Panc1 (cell line): Measurements from ENCODE around the gene IGFBP7. TPM values are rescaled to one million over a fixed set of nuclear protein-coding genes. Genes with fewer than 3 reads are reported as not detected.

Source experiments
- ATAC-seq: fragments of 200-7000 bp; cut with Tn5 transposase; 2 replicates; pipeline ENCODE4 v1.9.1; 2020; ENCODE audit warnings: mild to moderate bottlenecking, moderate library complexity
- BruUV-seq: library from RNA; stranded (reverse); fragments of 400-500 nt; replicated peaks from 2 replicates; lab custom pipeline; 2021; lab: Mats Ljungman, UMichigan
- CTCF ChIA-PET: fragments of 300-600 bp; sonication (Branson Sonifier 250); formaldehyde crosslinking; loops from one replicate; lab custom pipeline; 2022; ENCODE audit warnings: antibody characterized with exemption; lab: Charles Lee
- POLR2A ChIA-PET: fragments of 300-600 bp; sonication (Branson Sonifier 250); formaldehyde crosslinking; loops from one replicate; lab custom pipeline; 2022; ENCODE audit warnings: antibody characterized with exemption; lab: Charles Lee
- DNase-seq: peaks from one replicate; pipeline ENCODE4 v3.0.0-alpha.2; 2010; ENCODE audit warnings: low read depth, low spot score
- H3K27ac ChIP-seq: 2 replicates; pipeline ENCODE4 v1.5.1; 2011; ENCODE audit warnings: mild to moderate bottlenecking, low read length, inconsistent platforms
- H3K27me3 ChIP-seq: fragments of 200-500 bp; sonication (Bioruptor generic); 2 replicates; pipeline ENCODE4 v1.6.0; 2014; ENCODE audit warnings: low read length, inconsistent platforms; ENCODE audit not compliant: control insufficient read depth, insufficient read depth
- H3K36me3 ChIP-seq: fragments of 200-500 bp; sonication (Bioruptor generic); 2 replicates; pipeline ENCODE4 v1.5.1; 2014; ENCODE audit warnings: inconsistent platforms, mild to moderate bottlenecking, low read length, moderate library complexity; ENCODE audit not compliant: control insufficient read depth, insufficient read depth
- H3K4me1 ChIP-seq: 2 replicates; pipeline ENCODE4 v1.5.1; 2011; ENCODE audit warnings: inconsistent platforms, mild to moderate bottlenecking, low read length, moderate library complexity; ENCODE audit not compliant: control insufficient read depth, insufficient read depth
- H3K4me3 ChIP-seq, 2 experiments: 2 replicates each; pipeline ENCODE4 v1.5.1; 2011 to 2012; ENCODE audit warnings: low read depth in 2 of 2, low read length in 2 of 2, mild to moderate bottlenecking in 2 of 2, inconsistent platforms in 1 of 2, moderate library complexity in 1 of 2
- H3K9me3 ChIP-seq: fragments of 200-500 bp; sonication (Bioruptor generic); 2 replicates; pipeline ENCODE4 v1.5.1; 2014; ENCODE audit warnings: low read depth, mild to moderate bottlenecking, inconsistent platforms, low read length, moderate library complexity; ENCODE audit not compliant: control insufficient read depth, insufficient read depth
- POLR2AphosphoS5 ChIP-seq: IDR thresholded peaks from 2 replicates; pipeline ENCODE4 v1.6.1; 2012; ENCODE audit warnings: mild to moderate bottlenecking, low read depth, low read length, moderate library complexity
- SIN3A ChIP-seq: IDR thresholded peaks from 2 replicates; pipeline ENCODE4 v1.6.1; 2012; ENCODE audit warnings: low read depth, mild to moderate bottlenecking, low read length, moderate library complexity, borderline replicate concordance; ENCODE audit not compliant: insufficient read depth
- TCF7L2 ChIP-seq: IDR thresholded peaks from 2 replicates; pipeline ENCODE4 v1.6.1; 2011; ENCODE audit warnings: mild to moderate bottlenecking, low read depth, low read length, inconsistent platforms
- in situ Hi-C: cut with HindIII; loops from 2 replicates; pipeline ENCODE4 v1.10.0; 2016; ENCODE audit warnings: low sequenced_read_pairs, low pct_unique_long_range_greater_than_20kb
- intact Hi-C: fragments of 100-400 bp; cut with micrococcal nuclease; formaldehyde crosslinking; loops from one replicate; pipeline ENCODE4 v1.10.0; 2022; ENCODE audit not compliant: unreplicated experiment
- total RNA-seq: library from RNA; stranded (reverse); gene quantifications from one replicate; pipeline ENCODE4 v1.2.1, GENCODE V29; 2021; ENCODE audit not compliant: unreplicated experiment
- TF ChIP-seq, protein P1 (sequence below), 2 experiments: IDR thresholded peaks; 2 replicates each; pipeline ENCODE4 v1.6.1; 2011 to 2012; ENCODE audit warnings: low read depth in 2 of 2, control low read depth in 1 of 2, low read length in 1 of 2, mild to moderate bottlenecking in 1 of 2, moderate library complexity in 1 of 2; ENCODE audit not compliant: insufficient read depth in 1 of 2
- TF ChIP-seq, protein P2 (sequence below): fragments of 450-650 bp; IDR thresholded peaks from 2 replicates; pipeline ENCODE4 v1.5.1; 2017; ENCODE audit warnings: mild to moderate bottlenecking

The IGFBP7 gene
- total RNA-seq, 1 experiment from 2014 or later: 9.5 TPM

DNA sequence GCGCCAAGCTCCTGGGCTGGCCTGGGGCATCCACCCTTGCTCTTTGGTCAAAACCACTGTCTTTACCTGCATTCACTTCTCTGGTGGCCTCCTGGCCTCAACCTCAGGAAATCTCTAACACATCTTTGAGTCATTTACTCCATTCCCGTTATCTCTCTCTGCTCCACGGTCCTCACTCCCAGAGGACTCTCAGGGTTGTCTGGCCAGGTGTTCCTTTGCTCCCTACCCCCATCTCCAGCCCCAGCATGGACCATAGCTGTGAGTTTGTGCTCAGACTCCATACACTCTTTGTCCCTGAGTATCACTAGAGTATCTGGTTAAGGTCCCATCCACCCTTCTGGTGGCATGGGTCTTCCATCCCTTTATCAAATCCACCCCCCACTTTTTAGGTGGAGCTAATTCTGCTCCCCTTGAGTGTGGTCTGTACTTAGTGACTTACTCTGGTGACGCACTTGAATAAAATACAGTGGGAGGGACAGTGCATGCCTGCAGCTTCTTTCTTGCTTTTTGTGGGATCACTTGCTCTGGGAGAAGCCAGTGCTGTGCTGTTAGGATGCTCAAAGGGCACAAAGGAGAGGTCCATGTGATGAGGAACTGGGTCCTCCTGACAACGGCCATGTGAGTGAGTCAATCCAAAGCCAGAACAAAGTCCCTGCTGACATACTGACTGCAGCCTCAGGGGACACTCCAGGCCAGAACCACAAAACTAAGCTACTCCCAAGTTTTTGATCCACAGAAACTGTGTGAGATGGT, 44.3 kb downstream of the IGFBP7 start:
- Histone ChIP-seq H3K36me3 (no peaks in the 10 kb centered on the region), H3K27ac (no peak overlapping the region), H3K4me3 (no peak overlapping the region), H3K27me3 (no peaks in the 10 kb centered on the region), H3K9me3 (no peaks in the 10 kb centered on the region), H3K4me1 (no peaks in the 10 kb centered on the region)
- BruUV-seq: no TSS peak
- DNase-seq (no peak), ATAC-seq (no peak)
- TF ChIP-seq POLR2AphosphoS5: no peak
- TF ChIP-seq, protein P1, sequence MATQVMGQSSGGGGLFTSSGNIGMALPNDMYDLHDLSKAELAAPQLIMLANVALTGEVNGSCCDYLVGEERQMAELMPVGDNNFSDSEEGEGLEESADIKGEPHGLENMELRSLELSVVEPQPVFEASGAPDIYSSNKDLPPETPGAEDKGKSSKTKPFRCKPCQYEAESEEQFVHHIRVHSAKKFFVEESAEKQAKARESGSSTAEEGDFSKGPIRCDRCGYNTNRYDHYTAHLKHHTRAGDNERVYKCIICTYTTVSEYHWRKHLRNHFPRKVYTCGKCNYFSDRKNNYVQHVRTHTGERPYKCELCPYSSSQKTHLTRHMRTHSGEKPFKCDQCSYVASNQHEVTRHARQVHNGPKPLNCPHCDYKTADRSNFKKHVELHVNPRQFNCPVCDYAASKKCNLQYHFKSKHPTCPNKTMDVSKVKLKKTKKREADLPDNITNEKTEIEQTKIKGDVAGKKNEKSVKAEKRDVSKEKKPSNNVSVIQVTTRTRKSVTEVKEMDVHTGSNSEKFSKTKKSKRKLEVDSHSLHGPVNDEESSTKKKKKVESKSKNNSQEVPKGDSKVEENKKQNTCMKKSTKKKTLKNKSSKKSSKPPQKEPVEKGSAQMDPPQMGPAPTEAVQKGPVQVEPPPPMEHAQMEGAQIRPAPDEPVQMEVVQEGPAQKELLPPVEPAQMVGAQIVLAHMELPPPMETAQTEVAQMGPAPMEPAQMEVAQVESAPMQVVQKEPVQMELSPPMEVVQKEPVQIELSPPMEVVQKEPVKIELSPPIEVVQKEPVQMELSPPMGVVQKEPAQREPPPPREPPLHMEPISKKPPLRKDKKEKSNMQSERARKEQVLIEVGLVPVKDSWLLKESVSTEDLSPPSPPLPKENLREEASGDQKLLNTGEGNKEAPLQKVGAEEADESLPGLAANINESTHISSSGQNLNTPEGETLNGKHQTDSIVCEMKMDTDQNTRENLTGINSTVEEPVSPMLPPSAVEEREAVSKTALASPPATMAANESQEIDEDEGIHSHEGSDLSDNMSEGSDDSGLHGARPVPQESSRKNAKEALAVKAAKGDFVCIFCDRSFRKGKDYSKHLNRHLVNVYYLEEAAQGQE (IDR thresholded peaks at IDR 0.05; ENCODE audit: insufficient read depth in 1 of 2, low read depth in 2 of 2, low read length in 1 of 2): no peak
- no peak for TF ChIP-seq TCF7L2
- TF ChIP-seq SIN3A: no peak
- TF ChIP-seq, protein P2, sequence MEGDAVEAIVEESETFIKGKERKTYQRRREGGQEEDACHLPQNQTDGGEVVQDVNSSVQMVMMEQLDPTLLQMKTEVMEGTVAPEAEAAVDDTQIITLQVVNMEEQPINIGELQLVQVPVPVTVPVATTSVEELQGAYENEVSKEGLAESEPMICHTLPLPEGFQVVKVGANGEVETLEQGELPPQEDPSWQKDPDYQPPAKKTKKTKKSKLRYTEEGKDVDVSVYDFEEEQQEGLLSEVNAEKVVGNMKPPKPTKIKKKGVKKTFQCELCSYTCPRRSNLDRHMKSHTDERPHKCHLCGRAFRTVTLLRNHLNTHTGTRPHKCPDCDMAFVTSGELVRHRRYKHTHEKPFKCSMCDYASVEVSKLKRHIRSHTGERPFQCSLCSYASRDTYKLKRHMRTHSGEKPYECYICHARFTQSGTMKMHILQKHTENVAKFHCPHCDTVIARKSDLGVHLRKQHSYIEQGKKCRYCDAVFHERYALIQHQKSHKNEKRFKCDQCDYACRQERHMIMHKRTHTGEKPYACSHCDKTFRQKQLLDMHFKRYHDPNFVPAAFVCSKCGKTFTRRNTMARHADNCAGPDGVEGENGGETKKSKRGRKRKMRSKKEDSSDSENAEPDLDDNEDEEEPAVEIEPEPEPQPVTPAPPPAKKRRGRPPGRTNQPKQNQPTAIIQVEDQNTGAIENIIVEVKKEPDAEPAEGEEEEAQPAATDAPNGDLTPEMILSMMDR: no peak
- intact Hi-C loops (no loop called here), in situ Hi-C loops (no loop called here)
- POLR2A ChIA-PET: no interaction called here
- CTCF ChIA-PET: no interaction called here

DNA sequence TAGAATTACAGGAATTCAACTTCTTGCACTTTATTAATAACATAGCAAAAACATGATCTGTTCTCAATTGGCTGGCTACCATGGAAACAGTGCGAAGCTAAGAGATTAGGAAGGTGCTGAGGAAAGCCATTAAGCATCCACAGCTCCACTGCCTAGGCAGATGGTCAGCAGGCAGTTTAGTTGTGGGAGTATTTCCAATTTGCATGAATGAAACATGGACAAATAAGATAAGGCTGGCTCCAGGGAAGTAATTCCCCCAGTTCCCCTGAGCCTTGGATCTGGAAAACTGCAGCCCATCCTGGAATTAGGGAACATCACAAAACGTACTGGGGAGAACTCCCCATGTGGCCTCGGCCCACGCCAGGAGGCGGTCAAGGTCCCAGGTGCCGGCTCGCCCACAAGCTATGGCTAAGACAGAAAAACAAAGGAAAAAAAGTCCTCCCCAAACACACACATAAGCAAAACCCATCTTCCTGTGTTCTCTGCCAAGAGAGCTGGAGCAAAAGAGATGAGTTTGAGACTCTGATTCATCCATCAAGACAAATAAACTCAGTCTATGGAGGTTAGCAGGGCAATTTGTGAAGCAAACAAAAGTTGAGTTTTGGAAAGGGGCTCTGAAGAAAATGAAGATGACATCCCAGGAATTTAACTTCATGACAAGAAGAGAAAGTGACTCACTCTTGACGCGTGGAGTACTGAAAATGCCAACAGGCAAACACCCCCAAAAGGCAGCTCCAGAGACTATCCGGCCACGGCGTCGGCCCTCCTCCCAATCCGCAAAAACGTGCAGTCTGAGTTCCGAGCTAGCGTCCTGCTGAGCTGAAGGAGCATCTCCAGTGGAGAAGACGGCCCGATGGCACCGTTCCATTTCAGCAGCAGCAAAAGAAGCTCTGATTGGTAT, 45.1 kb downstream of the IGFBP7 start:
- Histone ChIP-seq H3K27ac (no peak overlapping the region), H3K4me3 (no peak overlapping the region)

More for the DNA sequence above, 45.1 kb downstream of the IGFBP7 start:
- ChIA-PET CTCF (no interaction called here), POLR2A (no interaction called here)
- no peaks in the 10 kb centered on the region for H3K4me1 ChIP-seq
- TF ChIP-seq, protein P1 (IDR thresholded peaks at IDR 0.05; ENCODE audit: insufficient read depth in 1 of 2, low read depth in 2 of 2, low read length in 1 of 2): no peak
- TF ChIP-seq POLR2AphosphoS5 (no peak), SIN3A (no peak), TCF7L2 (no peak)
- TF ChIP-seq, protein P2: no peak
- ATAC-seq (no peak), DNase-seq (no peak)
- intact Hi-C loops (no loop called here), in situ Hi-C loops (no loop called here)
- no peaks in the 10 kb centered on the region for H3K36me3 ChIP-seq
- H3K9me3 ChIP-seq: no peaks in the 10 kb centered on the region
- BruUV-seq: no TSS peak
- no peaks in the 10 kb centered on the region for H3K27me3 ChIP-seq
